SK-N-SH treated with all-trans-retinoic acid at 6 μM for 48 hours (cell line): ENCODE results near the gene SDHAF3.
"Not testable (repeated sequence)": the region's sequence is repeated elsewhere in the genome, so short reads cannot be mapped to it uniquely, and the experiment has no call there.

Source experiments
- ARNTL ChIP-seq: fragments of 450-650 bp; formaldehyde crosslinking; IDR thresholded peaks from 2 replicates; pipeline ENCODE4 v1.5.0; 2020; ENCODE audit warnings: low read depth, mild to moderate bottlenecking, moderate library complexity, borderline replicate concordance
- BACH2 ChIP-seq: fragments of 250-450 bp; sonication (Bioruptor Pico); IDR thresholded peaks from 2 replicates; pipeline ENCODE4 v1.9.0; 2021; ENCODE audit warnings: mild to moderate bottlenecking, borderline replicate concordance
- ISL1 ChIP-seq: fragments of 250-450 bp; sonication (Bioruptor Pico); IDR thresholded peaks from 2 replicates; pipeline ENCODE4 v2.1.2; 2022; ENCODE audit warnings: mild to moderate bottlenecking, moderate library complexity
- PPARA ChIP-seq: fragments of 250-450 bp; sonication (Bioruptor Pico); IDR thresholded peaks from 2 replicates; pipeline ENCODE4 v1.5.0; 2020; ENCODE audit warnings: mild to moderate bottlenecking, borderline replicate concordance
- RARB ChIP-seq: fragments of 250-450 bp; sonication (Bioruptor Pico); IDR thresholded peaks from 2 replicates; pipeline ENCODE4 v1.8.0; 2021; ENCODE audit warnings: mild to moderate bottlenecking, moderate library complexity
- TCF4 ChIP-seq: fragments of 250-450 bp; sonication (Bioruptor Pico); IDR thresholded peaks from 2 replicates; pipeline ENCODE4 v1.8.0; 2021; ENCODE audit warnings: mild to moderate bottlenecking, moderate library complexity, borderline replicate concordance
- ZFP3 ChIP-seq: fragments of 250-450 bp; sonication (Bioruptor Pico); IDR thresholded peaks from 2 replicates; pipeline ENCODE4 v1.5.0; 2020; ENCODE audit warnings: mild to moderate bottlenecking, moderate library complexity
- ZFP30 ChIP-seq: fragments of 450-650 bp; formaldehyde crosslinking; IDR thresholded peaks from 2 replicates; pipeline ENCODE4 v1.5.0; 2022; ENCODE audit warnings: mild to moderate bottlenecking, moderate library complexity
- ZNF70 ChIP-seq: fragments of 450-650 bp; formaldehyde crosslinking; IDR thresholded peaks from 2 replicates; pipeline ENCODE4 v1.5.0; 2020; ENCODE audit warnings: mild to moderate bottlenecking, moderate library complexity
- ZNF8 ChIP-seq: fragments of 450-650 bp; formaldehyde crosslinking; IDR thresholded peaks from 2 replicates; pipeline ENCODE4 v1.5.0; 2020; ENCODE audit warnings: mild to moderate bottlenecking, moderate library complexity
- TF ChIP-seq, protein P1 (sequence below): fragments of 250-450 bp; sonication (Bioruptor Pico); IDR thresholded peaks from 2 replicates; pipeline ENCODE4 v1.8.0; 2020; ENCODE audit warnings: mild to moderate bottlenecking, moderate library complexity, borderline replicate concordance
- TF ChIP-seq, protein P2 (sequence below): fragments of 250-450 bp; sonication (Bioruptor Pico); IDR thresholded peaks from 2 replicates; pipeline ENCODE4 v1.5.1; 2020; ENCODE audit warnings: low read depth, mild to moderate bottlenecking, moderate library complexity

DNA sequence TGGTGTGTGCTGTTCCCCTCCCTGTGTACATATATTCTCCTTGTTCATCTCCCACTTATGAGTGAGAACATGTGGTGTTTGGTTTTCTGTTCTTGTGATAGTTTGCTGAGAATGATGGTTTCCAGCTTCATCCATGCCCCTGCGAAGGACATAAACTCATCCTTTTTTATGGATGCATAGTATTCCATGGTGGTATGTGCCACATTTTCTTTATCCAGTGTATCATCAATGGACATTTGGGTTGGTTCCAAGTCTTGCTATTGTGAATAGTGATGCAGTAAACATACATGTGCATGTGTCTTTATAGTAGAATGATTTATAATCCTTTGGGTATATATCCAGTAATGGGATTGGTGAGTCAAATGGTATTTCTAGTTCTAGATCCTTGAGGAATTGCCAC is 44.1 kb downstream of the SDHAF3 start:
- not testable (repeated sequence) for TF ChIP-seq PPARA (CRISPR knock-in tag); ARNTL (CRISPR knock-in tag); ZNF70 (CRISPR knock-in tag); RARB; ISL1 (CRISPR knock-in tag); BACH2 (CRISPR knock-in tag); TCF4 (CRISPR knock-in tag); ZFP30 (CRISPR knock-in tag); ZNF8 (CRISPR knock-in tag); ZFP3
- TF ChIP-seq, protein P1, sequence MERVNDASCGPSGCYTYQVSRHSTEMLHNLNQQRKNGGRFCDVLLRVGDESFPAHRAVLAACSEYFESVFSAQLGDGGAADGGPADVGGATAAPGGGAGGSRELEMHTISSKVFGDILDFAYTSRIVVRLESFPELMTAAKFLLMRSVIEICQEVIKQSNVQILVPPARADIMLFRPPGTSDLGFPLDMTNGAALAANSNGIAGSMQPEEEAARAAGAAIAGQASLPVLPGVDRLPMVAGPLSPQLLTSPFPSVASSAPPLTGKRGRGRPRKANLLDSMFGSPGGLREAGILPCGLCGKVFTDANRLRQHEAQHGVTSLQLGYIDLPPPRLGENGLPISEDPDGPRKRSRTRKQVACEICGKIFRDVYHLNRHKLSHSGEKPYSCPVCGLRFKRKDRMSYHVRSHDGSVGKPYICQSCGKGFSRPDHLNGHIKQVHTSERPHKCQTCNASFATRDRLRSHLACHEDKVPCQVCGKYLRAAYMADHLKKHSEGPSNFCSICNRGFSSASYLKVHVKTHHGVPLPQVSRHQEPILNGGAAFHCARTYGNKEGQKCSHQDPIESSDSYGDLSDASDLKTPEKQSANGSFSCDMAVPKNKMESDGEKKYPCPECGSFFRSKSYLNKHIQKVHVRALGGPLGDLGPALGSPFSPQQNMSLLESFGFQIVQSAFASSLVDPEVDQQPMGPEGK (CRISPR knock-in tag): not testable (repeated sequence)
- TF ChIP-seq, protein P2, sequence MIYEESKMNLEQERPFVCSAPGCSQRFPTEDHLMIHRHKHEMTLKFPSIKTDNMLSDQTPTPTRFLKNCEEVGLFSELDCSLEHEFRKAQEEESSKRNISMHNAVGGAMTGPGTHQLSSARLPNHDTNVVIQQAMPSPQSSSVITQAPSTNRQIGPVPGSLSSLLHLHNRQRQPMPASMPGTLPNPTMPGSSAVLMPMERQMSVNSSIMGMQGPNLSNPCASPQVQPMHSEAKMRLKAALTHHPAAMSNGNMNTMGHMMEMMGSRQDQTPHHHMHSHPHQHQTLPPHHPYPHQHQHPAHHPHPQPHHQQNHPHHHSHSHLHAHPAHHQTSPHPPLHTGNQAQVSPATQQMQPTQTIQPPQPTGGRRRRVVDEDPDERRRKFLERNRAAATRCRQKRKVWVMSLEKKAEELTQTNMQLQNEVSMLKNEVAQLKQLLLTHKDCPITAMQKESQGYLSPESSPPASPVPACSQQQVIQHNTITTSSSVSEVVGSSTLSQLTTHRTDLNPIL: not testable (repeated sequence)
